Smooth muscle cell (in vitro differentiated cells): ENCODE measurements around the gene HNRNPU. TPM values are rescaled to one million over a fixed set of nuclear protein-coding genes. Genes with fewer than 3 reads are reported as not detected.

Experiments
- DNase-seq: peaks from one replicate; lab custom pipeline; 2025; ENCODE audit not compliant: unreplicated experiment; lab: John Stamatoyannopoulos, UW
- H2AFZ ChIP-seq: fragments of 200-600 bp; sonication (generic); 2 replicates; pipeline ENCODE4 v1.6.0; 2016; ENCODE audit warnings: antibody characterized with exemption, low read depth, mild to moderate bottlenecking
- H3F3A ChIP-seq: fragments of 200-600 bp; sonication (generic); 2 replicates; pipeline ENCODE4 v1.6.0; 2017; ENCODE audit warnings: antibody characterized with exemption, low read depth
- H3K27ac ChIP-seq: fragments of 200-600 bp; sonication (generic); 2 replicates; pipeline ENCODE4 v1.5.1; 2016; ENCODE audit warnings: low read depth, mild to moderate bottlenecking
- H3K27me3 ChIP-seq: fragments of 200-600 bp; sonication (generic); 2 replicates; pipeline ENCODE4 v1.6.1; 2016; ENCODE audit warnings: low read depth, mild to moderate bottlenecking
- H3K36me3 ChIP-seq: fragments of 200-600 bp; sonication (generic); 2 replicates; pipeline ENCODE4 v1.5.1; 2016; ENCODE audit warnings: low read depth
- H3K4me1 ChIP-seq: fragments of 200-600 bp; sonication (generic); 2 replicates; pipeline ENCODE4 v1.5.1; 2016; ENCODE audit warnings: low read depth
- H3K4me2 ChIP-seq: fragments of 200-600 bp; sonication (generic); 2 replicates; pipeline ENCODE4 v1.6.0; 2016; ENCODE audit warnings: mild to moderate bottlenecking
- H3K4me3 ChIP-seq: fragments of 200-600 bp; sonication (generic); 2 replicates; pipeline ENCODE4 v1.5.1; 2016; ENCODE audit warnings: mild to moderate bottlenecking
- H3K79me2 ChIP-seq: fragments of 200-600 bp; sonication (generic); 2 replicates; pipeline ENCODE4 v1.6.0; 2016; ENCODE audit warnings: low read depth, mild to moderate bottlenecking
- H3K9ac ChIP-seq: fragments of 200-600 bp; sonication (generic); 2 replicates; pipeline ENCODE4 v1.6.0; 2016; ENCODE audit warnings: low read depth
- H3K9me3 ChIP-seq: fragments of 200-600 bp; sonication (generic); replicated peaks from 2 replicates; pipeline ENCODE4 v1.5.1; 2016; ENCODE audit warnings: low read depth
- H4K20me1 ChIP-seq: fragments of 200-600 bp; sonication (generic); 2 replicates; pipeline ENCODE4 v1.6.0; 2016; ENCODE audit warnings: low read depth
- CTCF ChIP-seq: fragments of 200-600 bp; sonication (generic); IDR thresholded peaks from 2 replicates; pipeline ENCODE4 v1.5.1; 2017; ENCODE audit warnings: borderline replicate concordance, mild to moderate bottlenecking, antibody characterized with exemption; ENCODE audit not compliant: insufficient read depth, poor library complexity, severe bottlenecking
- WGBS: methylation state at CpG from one replicate; pipeline ENCODE4 v1.1.7; 2016; ENCODE audit warnings: low lambda C conversion rate; 5-methylcytosine and 5-hydroxymethylcytosine counted together
- polyA plus RNA-seq: library from polyadenylated mRNA; unstranded; fragments of >200 nt; fragmentation: Nextera tagmentation; extraction: Ambion mirVana; gene quantifications from 2 replicates; pipeline ENCODE4 v1.2.1, GENCODE V29; 2016
- total RNA-seq: library from RNA; depleted of rRNA; stranded (reverse); fragments of >200 nt; gene quantifications from 2 replicates; pipeline ENCODE4 v1.2.3, GENCODE V29; 2014

Gene HNRNPU
- total and polyA plus RNA-seq, 2 experiments from 2014 or later = 198 to 286 TPM

GRCh38 chr1:244802041-244802440 is 62.3 kb downstream of the HNRNPU start:
- H2AFZ ChIP-seq = no peak overlapping the region
- H3K36me3 ChIP-seq = no peaks in the 10 kb centered on the region
- no peak overlapping the region for H3K27ac ChIP-seq
- no peaks in the 10 kb centered on the region for H3F3A ChIP-seq
- no peak for TF ChIP-seq CTCF
- H3K9ac ChIP-seq = no peak overlapping the region
- H3K4me3 ChIP-seq = no peak overlapping the region
- WGBS = 71% methylated on average over 14 of the region's 14 CpGs
- H3K27me3 ChIP-seq = no peaks in the 10 kb centered on the region
- H3K4me2 ChIP-seq = no peak overlapping the region
- no peaks in the 10 kb centered on the region for H4K20me1 ChIP-seq
- H3K4me1 ChIP-seq = no peaks in the 10 kb centered on the region
- no peaks in the 10 kb centered on the region for H3K9me3 ChIP-seq
- no peak for DNase-seq
- no peaks in the 10 kb centered on the region for H3K79me2 ChIP-seq

DNA sequence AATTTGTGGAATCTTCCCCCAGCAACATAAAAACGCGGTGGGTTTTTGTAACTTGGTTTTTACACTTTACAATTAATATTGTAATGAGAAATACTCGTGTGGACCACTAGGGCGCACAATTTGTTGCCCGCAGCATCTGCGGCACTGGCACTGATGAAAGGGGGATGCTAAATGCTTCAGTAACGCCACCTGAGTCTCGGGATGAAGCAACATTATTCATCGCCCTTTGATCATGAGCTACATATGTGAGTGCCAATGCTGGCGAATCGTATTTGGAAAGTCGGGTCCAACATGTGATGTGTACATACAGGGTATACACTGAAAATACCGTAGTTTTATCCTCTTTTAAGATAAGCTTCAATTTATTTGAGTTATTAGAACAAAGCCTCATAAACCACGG is 63.1 kb downstream of the HNRNPU start:
- Histone ChIP-seq H3K4me2 (no peak overlapping the region), H3F3A (no peaks in the 10 kb centered on the region), H3K27ac (no peak overlapping the region), H3K36me3 (no peaks in the 10 kb centered on the region), H3K4me3 (no peak overlapping the region), H3K4me1 (no peaks in the 10 kb centered on the region), H3K9me3 (no peaks in the 10 kb centered on the region), H2AFZ (no peak overlapping the region), H3K9ac (no peak overlapping the region), H3K79me2 (no peaks in the 10 kb centered on the region), H3K27me3 (no peaks in the 10 kb centered on the region), H4K20me1 (no peaks in the 10 kb centered on the region)
- WGBS = 56% methylated on average over 14 of the region's 14 CpGs
- peak; percentile 50 for TF ChIP-seq CTCF
- DNase-seq = no peak

GRCh38 chr1:244800821-244801220 is 63.5 kb downstream of the HNRNPU start:
- Histone ChIP-seq H3K4me1 (no peaks in the 10 kb centered on the region), H2AFZ (no peak overlapping the region), H3K27me3 (no peaks in the 10 kb centered on the region), H4K20me1 (no peaks in the 10 kb centered on the region), H3F3A (no peaks in the 10 kb centered on the region), H3K4me2 (no peak overlapping the region), H3K9me3 (no peaks in the 10 kb centered on the region), H3K4me3 (no peak overlapping the region), H3K9ac (no peak overlapping the region), H3K79me2 (no peaks in the 10 kb centered on the region), H3K27ac (no peak overlapping the region), H3K36me3 (no peaks in the 10 kb centered on the region)
- no peak for TF ChIP-seq CTCF
- no peak for DNase-seq
- WGBS = 93% methylated on average over 9 of the region's 9 CpGs

Other genes starting within 250 kb of the HNRNPU start
- 56.3 and 67.9 TPM in 2 replicates for gene DESI2, start 211.4 kb downstream of the HNRNPU start, total RNA-seq
- 31.5 and 39.4 TPM in 2 replicates for gene DESI2, start 211.4 kb downstream of the HNRNPU start, polyA plus RNA-seq
- 11.1 and 14.7 TPM in 2 replicates for gene COX20, start 28.9 kb downstream of the HNRNPU start, total RNA-seq
- 37.2 and 56.7 TPM in 2 replicates for gene COX20, start 28.9 kb downstream of the HNRNPU start, polyA plus RNA-seq